HG02763 (cell line): Measurements from ENCODE around the gene APH1A.
A peak's percentile ranks its signal among the peaks of the same experiment; 100 is the strongest.
"Not testable (repeated sequence)": the region's sequence is repeated elsewhere in the genome, so short reads cannot be mapped to it uniquely, and the experiment has no call there.

Experiments
- ATAC-seq: cut with Tn5 transposase; IDR thresholded peaks from one replicate; pipeline ENCODE4 v1.9.1; 2021; ENCODE audit warnings: mild to moderate bottlenecking, moderate library complexity; ENCODE audit not compliant: unreplicated experiment

The APH1A gene

GRCh38 chr1:150234566-150235293 lies 34.1 kb downstream of the APH1A start:
- ATAC-seq = peak; percentile 41

GRCh38 chr1:150234309-150234565 lies 34.6 kb downstream of the APH1A start:
- ATAC-seq = no peak

GRCh38 chr1:150233359-150234308 lies 35.2 kb downstream of the APH1A start:
- ATAC-seq = no peak

- ATAC-seq = not testable (repeated sequence)
These were observed 35.9 kb downstream of the APH1A start for GRCh38 chr1:150232921-150233320.

GRCh38 chr1:150228246-150228645 lies 40.6 kb downstream of the APH1A start:
- ATAC-seq = not testable (repeated sequence)

GRCh38 chr1:150227228-150227627 lies 41.6 kb downstream of the APH1A start:
- no peak for ATAC-seq

GRCh38 chr1:150226486-150226885 lies 42.3 kb downstream of the APH1A start:
- ATAC-seq = no peak

GRCh38 chr1:150225546-150225945 lies 43.3 kb downstream of the APH1A start:
- no peak for ATAC-seq

GRCh38 chr1:150224983-150225382 lies 43.8 kb downstream of the APH1A start:
- no peak for ATAC-seq

GRCh38 chr1:150221552-150221951 lies 47.3 kb downstream of the APH1A start:
- no peak for ATAC-seq

GRCh38 chr1:150215855-150216254 lies 53.0 kb downstream of the APH1A start:
- not testable (repeated sequence) for ATAC-seq
